LNCAP (cell line): ENCODE measurements around the gene HSF5.

ENCODE experiments used
- TF ChIP-seq, protein P1 (sequence below): fragments of 450-650 bp; IDR thresholded peaks from 2 replicates; pipeline ENCODE4 v1.5.1; 2017; ENCODE audit warnings: mild to moderate bottlenecking

The HSF5 gene

DNA sequence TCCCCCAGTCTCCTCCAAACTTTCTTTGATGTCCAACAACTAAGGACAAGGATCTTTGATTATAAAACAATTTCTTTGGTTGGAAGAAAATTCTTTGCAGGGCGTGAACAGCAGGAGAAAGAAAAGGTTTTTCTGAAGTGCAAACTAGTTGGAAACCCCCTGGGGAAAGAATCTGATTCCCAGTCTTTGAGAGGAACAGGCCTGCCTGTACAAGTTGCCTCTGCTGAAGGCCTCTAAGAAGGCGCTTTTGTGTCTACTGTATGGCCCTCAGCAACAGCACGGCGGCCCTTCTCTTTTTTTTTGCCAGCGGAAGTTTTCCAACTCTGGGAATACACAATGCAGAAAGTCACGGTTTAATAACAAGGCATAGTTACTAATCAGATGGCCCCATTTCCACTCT lies 84.9 kb downstream of the HSF5 start:
- TF ChIP-seq, protein P1, sequence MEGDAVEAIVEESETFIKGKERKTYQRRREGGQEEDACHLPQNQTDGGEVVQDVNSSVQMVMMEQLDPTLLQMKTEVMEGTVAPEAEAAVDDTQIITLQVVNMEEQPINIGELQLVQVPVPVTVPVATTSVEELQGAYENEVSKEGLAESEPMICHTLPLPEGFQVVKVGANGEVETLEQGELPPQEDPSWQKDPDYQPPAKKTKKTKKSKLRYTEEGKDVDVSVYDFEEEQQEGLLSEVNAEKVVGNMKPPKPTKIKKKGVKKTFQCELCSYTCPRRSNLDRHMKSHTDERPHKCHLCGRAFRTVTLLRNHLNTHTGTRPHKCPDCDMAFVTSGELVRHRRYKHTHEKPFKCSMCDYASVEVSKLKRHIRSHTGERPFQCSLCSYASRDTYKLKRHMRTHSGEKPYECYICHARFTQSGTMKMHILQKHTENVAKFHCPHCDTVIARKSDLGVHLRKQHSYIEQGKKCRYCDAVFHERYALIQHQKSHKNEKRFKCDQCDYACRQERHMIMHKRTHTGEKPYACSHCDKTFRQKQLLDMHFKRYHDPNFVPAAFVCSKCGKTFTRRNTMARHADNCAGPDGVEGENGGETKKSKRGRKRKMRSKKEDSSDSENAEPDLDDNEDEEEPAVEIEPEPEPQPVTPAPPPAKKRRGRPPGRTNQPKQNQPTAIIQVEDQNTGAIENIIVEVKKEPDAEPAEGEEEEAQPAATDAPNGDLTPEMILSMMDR, result no peak

DNA sequence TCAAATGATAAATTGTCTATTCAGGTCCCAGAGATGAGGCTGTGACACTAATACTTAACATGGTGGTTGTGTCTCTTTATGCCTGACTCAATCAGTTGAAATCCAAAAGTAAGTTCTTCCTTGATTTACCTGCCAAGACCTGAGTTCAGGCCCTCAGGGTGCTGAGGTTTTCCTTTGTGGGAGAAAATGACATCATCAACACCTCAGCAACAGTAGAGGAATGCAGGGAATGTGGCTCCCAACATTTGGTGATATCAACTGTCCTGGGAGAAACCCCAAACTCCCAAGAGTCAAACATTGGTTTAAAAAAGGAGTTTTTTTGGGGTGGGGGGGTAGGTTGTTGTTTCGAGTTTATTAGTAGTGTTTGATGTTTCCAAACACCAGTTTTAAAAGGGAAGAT lies 85.5 kb downstream of the HSF5 start:
- TF ChIP-seq, protein P1, result no peak

DNA sequence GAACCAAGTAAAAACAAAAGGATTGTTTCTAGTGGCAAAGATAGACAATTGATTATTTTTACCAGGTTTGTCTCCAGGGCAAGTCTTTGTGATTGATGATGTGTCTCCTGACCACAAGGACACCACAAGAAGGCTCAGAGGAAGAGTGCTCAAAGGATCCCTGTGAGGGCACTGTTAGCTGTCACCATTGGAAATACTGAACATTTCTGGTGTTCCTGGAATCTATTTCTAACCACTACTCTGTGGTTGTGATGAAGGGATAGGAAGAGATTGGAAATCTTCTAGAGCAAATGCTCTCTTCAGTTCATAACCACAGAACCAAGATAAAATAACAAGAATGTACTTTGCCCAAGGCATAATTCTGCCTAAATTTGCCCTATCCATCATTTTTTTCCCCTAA lies 86.2 kb downstream of the HSF5 start:
- TF ChIP-seq, protein P1, result no peak

DNA sequence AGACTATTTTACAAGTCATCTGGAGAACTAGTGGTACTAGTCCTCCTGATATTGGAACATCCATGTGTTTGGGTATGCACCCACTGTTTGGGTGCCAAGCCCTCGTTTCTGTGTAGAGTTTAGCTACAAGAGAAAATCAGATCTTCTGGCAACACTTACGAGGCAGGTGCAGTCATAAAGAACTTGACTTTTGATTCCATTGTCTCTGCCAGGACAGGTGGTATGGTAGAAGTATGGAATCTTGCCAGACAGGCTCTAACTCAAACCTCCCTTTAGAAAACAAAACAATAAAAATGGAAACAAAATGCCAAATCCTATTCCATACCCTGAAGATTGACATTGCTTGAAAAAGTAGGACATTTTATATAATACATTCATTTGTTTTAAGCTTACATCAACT lies 86.9 kb downstream of the HSF5 start:
- TF ChIP-seq, protein P1, result no peak

DNA sequence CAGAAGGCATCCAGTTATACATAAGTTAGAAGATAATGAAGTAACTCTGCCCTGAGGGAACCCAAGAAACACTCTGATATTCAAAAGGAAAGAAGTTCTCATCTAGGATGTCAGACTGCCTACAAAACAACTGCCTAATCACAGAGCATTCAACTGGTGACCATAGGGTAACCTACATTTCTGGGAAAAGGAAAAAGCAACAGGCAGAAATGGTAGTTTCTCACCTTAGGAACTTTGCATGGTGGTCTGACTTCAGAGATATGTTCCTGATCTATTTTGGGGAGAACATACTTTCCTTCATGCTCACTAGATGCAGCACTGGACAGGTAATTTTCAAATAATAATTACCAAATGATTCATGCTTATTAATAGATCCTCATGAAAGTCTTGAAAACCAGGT lies 87.4 kb downstream of the HSF5 start:
- TF ChIP-seq, protein P1, result no peak

DNA sequence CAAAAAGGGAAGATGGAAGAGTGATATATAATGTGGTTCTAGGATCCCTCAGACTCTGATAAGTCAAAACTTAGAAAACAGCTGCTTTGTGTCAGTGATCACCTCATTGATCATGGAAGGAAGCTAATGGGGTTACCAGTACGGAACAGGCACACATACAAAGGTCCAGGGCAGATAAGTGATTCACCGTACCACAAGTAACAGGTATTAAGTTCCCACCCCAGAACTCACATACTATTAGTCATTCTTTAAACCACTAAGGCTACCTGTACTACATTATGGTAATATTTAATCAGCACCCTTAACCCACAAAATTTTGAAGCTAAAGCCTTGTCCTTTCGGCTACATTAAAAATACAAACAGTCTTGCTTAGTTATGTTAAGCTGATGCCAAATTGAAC lies 88.2 kb downstream of the HSF5 start:
- TF ChIP-seq, protein P1, result no peak

DNA sequence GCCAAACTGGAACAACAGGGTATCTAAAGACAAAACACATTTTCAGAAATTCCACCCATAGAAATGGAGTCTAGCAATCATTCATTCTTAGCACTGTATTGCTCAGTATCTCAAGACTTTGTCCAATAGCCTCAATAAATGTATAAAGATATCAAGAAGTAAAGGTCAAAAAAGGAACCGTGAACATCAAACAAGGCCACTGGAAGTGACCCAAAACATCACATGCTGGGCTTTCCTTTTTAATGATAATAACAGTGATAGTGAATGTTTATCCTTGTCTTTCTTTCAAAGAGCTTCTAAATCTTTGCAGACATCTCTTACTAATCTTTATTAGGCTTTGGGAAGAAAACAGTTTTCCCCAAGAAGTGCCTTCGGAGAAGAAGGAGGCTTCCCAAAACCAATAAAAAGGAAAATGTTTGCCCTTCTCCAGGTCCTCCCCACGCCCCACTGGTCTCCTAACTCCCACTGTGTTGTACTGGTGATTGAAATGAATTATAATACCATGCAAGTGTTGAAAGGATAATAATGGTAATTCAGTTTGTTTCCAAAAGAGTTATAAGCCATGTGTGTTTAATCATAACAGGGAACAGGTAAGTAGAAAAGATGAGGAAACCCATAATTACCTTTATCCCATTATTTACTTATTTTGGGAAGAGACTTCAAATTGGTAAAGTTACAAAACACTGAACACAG lies 89.5 kb downstream of the HSF5 start:
- TF ChIP-seq, protein P1, result no peak

DNA sequence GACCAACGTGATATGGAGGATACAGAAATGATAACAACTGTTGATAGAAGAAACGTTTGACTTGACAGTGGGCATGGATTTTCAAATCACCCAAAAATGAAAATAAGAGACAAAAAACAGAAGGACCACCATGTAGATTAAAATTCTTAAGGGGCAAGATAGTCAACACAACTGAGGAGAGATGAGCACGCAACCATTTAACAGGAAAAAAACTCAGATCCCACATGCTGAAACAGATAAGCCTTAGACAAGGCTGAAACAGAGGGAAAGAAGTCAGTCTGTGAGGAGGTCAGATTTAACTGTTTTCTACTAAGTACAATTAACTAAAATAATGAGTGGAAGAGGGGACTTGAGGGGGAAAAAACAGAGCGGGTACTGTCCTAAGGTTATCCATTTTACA lies 92.0 kb downstream of the HSF5 start:
- TF ChIP-seq, protein P1, result no peak
